Ascending aorta (tissue), 2 donors: ENCODE measurements around the gene VIPR2. TPM values are rescaled to one million over a fixed set of nuclear protein-coding genes. Genes with fewer than 3 reads are reported as not detected.

Experiments
- DNase-seq, 2 donors: peaks; one replicate each; pipeline ENCODE4 v3.0.0-alpha.2; 2019; ENCODE audit warnings: low spot score in 2 of 2
- H3K27ac ChIP-seq, 2 donors: fragments of 200-600 bp; sonication (generic); one replicate each; pipeline ENCODE4 v1.5.1; 2016 to 2017; ENCODE audit warnings: mild to moderate bottlenecking in 1 of 2
- H3K27me3 ChIP-seq: fragments of 200-600 bp; sonication (generic); one replicate; pipeline ENCODE4 v1.5.1; 2017
- H3K36me3 ChIP-seq, 2 donors: fragments of 200-600 bp; sonication (generic); one replicate each; pipeline ENCODE4 v1.5.1; 2016
- H3K4me1 ChIP-seq, 2 donors: fragments of 200-600 bp; sonication (generic); one replicate each; pipeline ENCODE4 v1.5.1; 2016 to 2017; ENCODE audit warnings: mild to moderate bottlenecking in 1 of 2
- H3K4me3 ChIP-seq, 2 donors: fragments of 200-600 bp; sonication (generic); one replicate each; pipeline ENCODE4 v1.5.1; 2016 to 2017; ENCODE audit warnings: mild to moderate bottlenecking in 1 of 2
- H3K9me3 ChIP-seq, 2 donors: fragments of 200-600 bp; sonication (generic); one replicate each; pipeline ENCODE4 v1.5.1; 2016
- intact Hi-C: fragments of 100-400 bp; cut with DNase I; formaldehyde crosslinking; loops from one replicate; pipeline ENCODE4 v1.15.1; 2023
- total RNA-seq: library from RNA; depleted of rRNA; stranded (reverse); fragments of >200 nt; gene quantifications from one replicate; pipeline ENCODE4 v1.1.0, GENCODE V29; 2016
- TF ChIP-seq, protein P1 (sequence below), 3 experiments: fragments of 200-600 bp in 2 of 3; fragments of 450-650 bp in 1 of 3; sonication (generic) in 2 of 3; IDR thresholded peaks; one replicate each; pipeline ENCODE4 v1.5.1; 2016 to 2019; ENCODE audit warnings: antibody characterized with exemption in 3 of 3, mild to moderate bottlenecking in 1 of 3, moderate library complexity in 1 of 3

Gene VIPR2
- total RNA-seq, 1 donor from 2014 or later: 17.8 TPM

DNA sequence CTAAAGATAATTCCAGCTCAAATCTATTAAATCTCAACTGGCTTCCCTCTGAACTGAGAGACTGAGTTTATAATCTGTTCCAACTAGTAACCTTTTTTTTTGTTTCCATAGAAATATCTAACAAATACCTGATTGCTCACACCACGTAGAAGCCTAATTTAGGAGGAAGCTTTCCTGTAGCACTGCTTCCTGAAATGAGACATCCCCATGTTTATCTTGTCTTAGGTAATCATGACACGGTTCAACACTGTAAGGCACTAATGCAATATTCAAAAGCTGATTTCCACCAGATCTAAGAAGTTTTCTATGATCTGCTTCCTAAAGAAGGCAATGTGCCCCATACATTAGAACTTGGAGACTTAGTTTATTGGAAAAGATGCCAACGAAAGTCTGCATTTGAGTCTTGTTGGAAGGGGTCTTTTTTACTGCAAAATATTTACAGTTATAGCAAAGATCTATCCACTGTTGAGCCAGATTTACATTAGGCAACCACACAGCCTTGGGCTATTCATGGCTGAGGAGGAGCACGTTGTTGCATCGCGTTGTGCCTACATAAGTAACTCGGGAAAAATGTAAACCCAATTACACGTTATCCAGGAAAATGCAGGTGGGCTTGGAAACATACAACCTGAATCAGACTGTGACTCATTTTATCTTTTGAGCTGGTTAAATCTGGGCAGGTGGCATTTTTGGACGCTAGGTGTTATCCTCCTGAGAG lies 66.3 kb downstream of the VIPR2 start:
- Histone ChIP-seq H3K36me3 (no peaks in the 10 kb centered on the region), H3K4me1 (no peaks in the 10 kb centered on the region), H3K9me3 (no peaks in the 10 kb centered on the region), H3K27ac (no peak overlapping the region), H3K4me3 (no peak overlapping the region), H3K27me3 (no peaks in the 10 kb centered on the region)
- TF ChIP-seq, protein P1, sequence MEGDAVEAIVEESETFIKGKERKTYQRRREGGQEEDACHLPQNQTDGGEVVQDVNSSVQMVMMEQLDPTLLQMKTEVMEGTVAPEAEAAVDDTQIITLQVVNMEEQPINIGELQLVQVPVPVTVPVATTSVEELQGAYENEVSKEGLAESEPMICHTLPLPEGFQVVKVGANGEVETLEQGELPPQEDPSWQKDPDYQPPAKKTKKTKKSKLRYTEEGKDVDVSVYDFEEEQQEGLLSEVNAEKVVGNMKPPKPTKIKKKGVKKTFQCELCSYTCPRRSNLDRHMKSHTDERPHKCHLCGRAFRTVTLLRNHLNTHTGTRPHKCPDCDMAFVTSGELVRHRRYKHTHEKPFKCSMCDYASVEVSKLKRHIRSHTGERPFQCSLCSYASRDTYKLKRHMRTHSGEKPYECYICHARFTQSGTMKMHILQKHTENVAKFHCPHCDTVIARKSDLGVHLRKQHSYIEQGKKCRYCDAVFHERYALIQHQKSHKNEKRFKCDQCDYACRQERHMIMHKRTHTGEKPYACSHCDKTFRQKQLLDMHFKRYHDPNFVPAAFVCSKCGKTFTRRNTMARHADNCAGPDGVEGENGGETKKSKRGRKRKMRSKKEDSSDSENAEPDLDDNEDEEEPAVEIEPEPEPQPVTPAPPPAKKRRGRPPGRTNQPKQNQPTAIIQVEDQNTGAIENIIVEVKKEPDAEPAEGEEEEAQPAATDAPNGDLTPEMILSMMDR (IDR thresholded peaks at IDR 0.05): no peak
- intact Hi-C loops: no loop called here
- DNase-seq: no peak

DNA sequence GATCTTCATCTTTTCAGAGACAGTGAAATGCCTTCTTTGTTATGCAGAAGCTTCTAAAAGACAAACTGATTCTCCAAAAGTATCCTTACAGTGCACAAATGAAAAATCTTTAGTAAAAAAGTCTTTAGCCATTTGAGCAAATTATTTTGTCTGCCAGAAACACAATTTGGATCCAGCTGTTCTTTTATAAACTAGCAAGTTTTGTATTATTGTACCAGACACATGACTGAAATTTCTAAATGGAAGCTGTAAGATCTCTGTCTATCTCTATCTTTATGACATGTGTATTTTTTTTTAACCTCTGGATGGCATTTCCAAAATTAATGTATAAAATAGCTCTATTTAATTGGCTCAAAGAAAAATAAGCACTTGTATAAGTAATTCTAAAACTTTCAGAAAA lies 68.3 kb downstream of the VIPR2 start:
- H3K27ac ChIP-seq: no peak overlapping the region

DNA sequence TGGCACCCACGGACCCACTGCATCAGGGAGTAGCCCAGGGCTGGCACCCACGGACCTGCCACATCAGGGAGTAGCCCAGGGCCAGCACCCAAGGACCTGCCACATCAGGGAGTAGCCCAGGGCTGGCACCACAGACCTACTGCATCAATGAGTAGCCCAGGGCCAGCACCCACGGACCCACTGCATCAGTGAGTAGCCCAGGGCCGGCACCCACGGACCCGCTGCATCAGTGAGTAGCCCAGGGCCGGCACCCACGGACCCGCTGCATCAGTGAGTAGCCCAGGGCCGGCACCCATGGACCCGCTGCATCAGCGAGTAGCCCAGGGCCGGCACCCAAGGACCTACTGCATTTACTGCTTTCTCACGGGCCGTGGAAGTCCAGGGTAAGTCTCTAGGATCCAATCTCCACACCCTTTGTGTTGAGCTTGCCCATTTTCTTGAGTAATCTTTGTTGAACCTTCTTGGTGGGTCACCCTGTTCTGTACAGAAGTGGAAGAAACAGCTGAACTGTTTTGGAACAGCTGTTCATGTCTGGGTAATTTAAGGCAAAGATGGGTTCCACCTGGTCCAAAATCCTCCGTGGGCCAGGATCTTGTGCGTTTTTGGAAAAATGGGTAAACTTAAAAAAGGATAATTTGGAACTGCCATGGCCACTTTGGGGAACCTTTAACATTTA lies 69.0 kb downstream of the VIPR2 start:
- intact Hi-C loops: no loop called here

More for the DNA sequence above, 68.3 kb downstream of the VIPR2 start:
- intact Hi-C loops: no loop called here
- TF ChIP-seq, protein P1 (IDR thresholded peaks at IDR 0.05): no peak
- no peaks in the 10 kb centered on the region for H3K27me3 ChIP-seq
- no peak for DNase-seq
- H3K4me3 ChIP-seq: no peak overlapping the region
- H3K36me3 ChIP-seq: no peaks in the 10 kb centered on the region
- no peaks in the 10 kb centered on the region for H3K4me1 ChIP-seq
- no peaks in the 10 kb centered on the region for H3K9me3 ChIP-seq

DNA sequence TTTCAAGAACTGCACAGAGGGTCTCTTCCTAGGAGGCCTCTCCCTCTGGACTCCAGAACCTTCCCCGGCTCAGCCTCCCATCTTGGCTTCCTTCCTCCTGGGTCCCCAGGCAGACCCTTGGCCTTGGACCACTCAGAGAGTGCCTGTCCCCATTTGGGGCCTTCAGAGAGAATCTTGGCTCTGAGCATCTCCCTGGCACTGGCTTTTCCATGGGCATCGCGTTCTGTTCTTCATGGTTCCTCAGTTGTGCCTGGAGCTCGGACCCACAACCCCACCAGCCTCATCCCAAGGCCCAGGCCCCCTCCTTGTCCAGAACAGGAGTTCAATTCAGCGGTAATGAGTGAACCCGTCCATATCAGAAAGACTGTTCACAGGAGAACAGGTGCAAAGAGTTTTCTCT lies 73.4 kb downstream of the VIPR2 start:
- Histone ChIP-seq H3K4me3 (no peak overlapping the region), H3K36me3 (no peaks in the 10 kb centered on the region), H3K27me3 (no peaks in the 10 kb centered on the region), H3K9me3 (no peaks in the 10 kb centered on the region), H3K27ac (peak overlapping the region; percentile 84 to 88), H3K4me1 (peaks cover 16 to 27% of the 10 kb centered on the region in 2 donors)
- no peak for DNase-seq
- intact Hi-C loops: no loop called here
- TF ChIP-seq, protein P1 (IDR thresholded peaks at IDR 0.05): no peak

More for the DNA sequence above, 69.0 kb downstream of the VIPR2 start:
- no peak overlapping the region for H3K4me3 ChIP-seq
- H3K9me3 ChIP-seq: no peaks in the 10 kb centered on the region
- DNase-seq: peak in 1 of 2 donors; percentile 59
- TF ChIP-seq, protein P1 (IDR thresholded peaks at IDR 0.05): no peak
- H3K36me3 ChIP-seq: no peaks in the 10 kb centered on the region
- H3K27ac ChIP-seq: no peak overlapping the region
- no peaks in the 10 kb centered on the region for H3K27me3 ChIP-seq
- peaks cover 0 to 3% of the 10 kb centered on the region in 2 donors for H3K4me1 ChIP-seq

DNA sequence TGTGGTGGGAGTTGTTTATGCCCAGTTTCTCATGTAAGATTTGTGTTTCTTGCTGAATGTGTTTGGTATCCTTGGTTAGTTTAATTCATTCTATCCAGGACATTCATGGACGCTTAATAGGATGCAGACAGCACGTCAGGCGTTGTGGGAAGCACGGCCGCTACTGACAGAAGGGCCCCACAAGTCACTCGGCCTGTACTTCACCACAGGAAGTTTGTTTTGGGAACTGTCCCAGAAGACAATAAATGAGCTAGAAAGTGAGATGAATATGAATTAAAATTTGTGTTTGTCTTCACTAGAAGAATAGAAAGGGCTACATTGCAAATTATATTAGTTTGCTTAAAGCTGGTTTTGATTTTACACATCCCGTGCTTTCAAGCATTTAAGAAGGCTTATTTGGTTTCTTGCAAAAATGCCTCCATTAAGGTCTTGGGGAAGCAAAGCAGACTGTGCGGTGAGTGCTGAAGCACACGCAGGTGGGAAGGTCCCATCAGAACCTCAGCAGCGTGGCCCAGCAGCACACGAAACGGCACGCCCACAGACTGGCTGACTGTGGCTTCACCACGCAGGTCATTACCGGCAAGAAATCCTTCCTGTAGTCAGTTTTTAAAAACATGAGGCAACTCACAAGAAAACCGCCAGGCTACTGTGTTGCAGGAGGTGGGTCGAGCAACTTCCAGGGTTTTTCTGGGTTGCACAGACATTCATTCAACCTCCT lies 74.1 kb downstream of the VIPR2 start:
- TF ChIP-seq, protein P1 (IDR thresholded peaks at IDR 0.05): no peak
- intact Hi-C loops: loop anchor here (1.0 kb wide), 1 partner anchor 23 kb away; no protein-coding TSS in a partner anchor
- no peak overlapping the region for H3K4me3 ChIP-seq
- H3K27ac ChIP-seq: peak overlapping the region; percentile 84 to 88
- H3K4me1 ChIP-seq: peaks cover 16 to 27% of the 10 kb centered on the region in 2 donors
- H3K27me3 ChIP-seq: no peaks in the 10 kb centered on the region
- no peaks in the 10 kb centered on the region for H3K9me3 ChIP-seq
- H3K36me3 ChIP-seq: no peaks in the 10 kb centered on the region
- no peak for DNase-seq
